ENCODE measurements around the gene PCGF6.

PCGF6 gene

GRCh38 chr10:103333934-103334520, 16.9 kb downstream of the PCGF6 start:
- H3K4me3 ChIP-seq (ENCODE audit: low read depth, low read length), result no peak overlapping the region
- CTCF ChIA-PET, result interaction anchor here (0.7 to 3.8 kb wide), 41 partner anchors 8 to 503 kb away, joined by 3 to 24 read pairs (median 4); partner anchors contain the start of genes CNNM2 and CYP17A1
- POLR2A ChIA-PET, result no interaction called here
- DNase-seq (ENCODE audit: low read depth, low spot score), result no peak
- TF ChIP-seq, protein P1, sequence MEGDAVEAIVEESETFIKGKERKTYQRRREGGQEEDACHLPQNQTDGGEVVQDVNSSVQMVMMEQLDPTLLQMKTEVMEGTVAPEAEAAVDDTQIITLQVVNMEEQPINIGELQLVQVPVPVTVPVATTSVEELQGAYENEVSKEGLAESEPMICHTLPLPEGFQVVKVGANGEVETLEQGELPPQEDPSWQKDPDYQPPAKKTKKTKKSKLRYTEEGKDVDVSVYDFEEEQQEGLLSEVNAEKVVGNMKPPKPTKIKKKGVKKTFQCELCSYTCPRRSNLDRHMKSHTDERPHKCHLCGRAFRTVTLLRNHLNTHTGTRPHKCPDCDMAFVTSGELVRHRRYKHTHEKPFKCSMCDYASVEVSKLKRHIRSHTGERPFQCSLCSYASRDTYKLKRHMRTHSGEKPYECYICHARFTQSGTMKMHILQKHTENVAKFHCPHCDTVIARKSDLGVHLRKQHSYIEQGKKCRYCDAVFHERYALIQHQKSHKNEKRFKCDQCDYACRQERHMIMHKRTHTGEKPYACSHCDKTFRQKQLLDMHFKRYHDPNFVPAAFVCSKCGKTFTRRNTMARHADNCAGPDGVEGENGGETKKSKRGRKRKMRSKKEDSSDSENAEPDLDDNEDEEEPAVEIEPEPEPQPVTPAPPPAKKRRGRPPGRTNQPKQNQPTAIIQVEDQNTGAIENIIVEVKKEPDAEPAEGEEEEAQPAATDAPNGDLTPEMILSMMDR (IDR thresholded peaks at IDR 0.05; ENCODE audit: insufficient read depth, low read length, missing control alignments), result peak; percentile 20

- no peak for DNase-seq (ENCODE audit: low read depth, low spot score)
- TF ChIP-seq, protein P1 (IDR thresholded peaks at IDR 0.05; ENCODE audit: insufficient read depth, low read length, missing control alignments), result no peak
- POLR2A ChIA-PET, result no interaction called here
- no peak overlapping the region for H3K4me3 ChIP-seq (ENCODE audit: low read depth, low read length)
- CTCF ChIA-PET, result no interaction called here
Measured at GRCh38 chr10:103327906-103328305, 23.0 kb downstream of the PCGF6 start.

DNA sequence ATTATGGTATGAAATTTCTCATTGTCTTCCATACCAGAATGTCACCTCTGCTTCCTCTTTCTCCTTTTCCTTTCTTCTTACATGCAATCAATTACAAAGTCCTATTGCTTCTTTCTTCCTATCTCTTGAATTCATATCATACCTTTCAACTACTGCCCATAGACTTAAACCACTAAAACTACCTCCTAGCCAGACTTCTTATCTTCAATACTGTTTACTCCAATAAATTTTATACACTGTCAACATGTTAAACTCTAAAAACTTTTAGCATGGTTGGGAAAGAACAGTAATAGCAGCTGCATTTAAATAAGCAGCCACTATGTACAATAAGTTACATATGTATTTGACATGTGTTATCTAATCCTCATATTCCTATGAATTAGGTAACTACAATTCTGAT, 34.9 kb downstream of the PCGF6 start:
- TF ChIP-seq, protein P1 (IDR thresholded peaks at IDR 0.05; ENCODE audit: insufficient read depth, low read length, missing control alignments), result no peak
- CTCF ChIA-PET, result interaction anchor here (1.5 to 3.0 kb wide), 2 partner anchors 10 to 18 kb away, joined by 3 to 23 read pairs; no protein-coding TSS in a partner anchor
- no peak for DNase-seq (ENCODE audit: low read depth, low spot score)
- no peak overlapping the region for H3K4me3 ChIP-seq (ENCODE audit: low read depth, low read length)
- POLR2A ChIA-PET, result no interaction called here

DNA sequence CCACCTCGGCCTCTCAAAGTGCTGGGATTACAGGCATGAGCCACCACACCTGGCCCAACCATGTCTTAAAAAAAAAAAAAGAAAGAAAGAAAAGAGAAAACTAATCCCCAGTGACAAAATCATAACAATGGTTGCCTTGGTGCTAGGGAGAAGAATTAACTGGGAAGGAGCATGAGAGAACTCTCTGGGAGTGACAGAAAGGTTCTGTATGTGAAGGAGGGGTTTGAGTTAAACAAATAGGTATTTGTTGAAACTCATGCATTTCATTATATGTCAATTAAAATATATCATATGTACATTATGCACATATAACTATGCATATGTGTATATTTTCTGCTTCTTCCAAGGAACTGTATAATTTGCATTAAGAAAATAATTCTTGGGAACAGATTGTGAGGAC, 40.7 kb downstream of the PCGF6 start:
- no peak for DNase-seq (ENCODE audit: low read depth, low spot score)
- ChIA-PET POLR2A (interaction anchor here (0.7 kb wide), 1 partner anchor 11 kb away, joined by 3 read pairs; no protein-coding TSS in a partner anchor), CTCF (interaction anchor here (1.1 kb wide), 1 partner anchor 61 kb away, joined by 3 read pairs; no protein-coding TSS in a partner anchor)
- TF ChIP-seq, protein P1 (IDR thresholded peaks at IDR 0.05; ENCODE audit: insufficient read depth, low read length, missing control alignments), result no peak
- H3K4me3 ChIP-seq (ENCODE audit: low read depth, low read length), result no peak overlapping the region

DNA sequence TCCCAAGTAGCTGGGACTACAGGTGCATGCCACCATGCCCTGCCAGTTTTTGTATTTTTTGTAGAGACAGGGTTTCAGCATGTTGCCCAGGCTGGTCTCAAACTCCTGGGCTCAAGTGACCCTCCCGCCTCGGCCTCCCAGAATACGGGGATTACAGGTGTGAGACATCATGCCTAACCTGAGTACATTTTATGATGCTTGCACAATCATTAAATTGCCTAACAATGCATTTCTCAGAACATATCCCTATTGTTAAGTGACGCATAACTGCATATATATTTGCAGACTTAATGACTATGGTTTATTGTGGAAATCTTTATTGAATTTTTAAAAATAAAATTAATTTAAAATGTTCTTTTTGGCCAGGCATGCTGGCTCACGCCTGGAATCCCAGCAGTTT, 43.3 kb downstream of the PCGF6 start:
- no peak for DNase-seq (ENCODE audit: low read depth, low spot score)
- no peak overlapping the region for H3K4me3 ChIP-seq (ENCODE audit: low read depth, low read length)
- ChIA-PET POLR2A (no interaction called here), CTCF (interaction anchor here (1.2 kb wide), 1 partner anchor 26 kb away, joined by 3 read pairs; no protein-coding TSS in a partner anchor)
- TF ChIP-seq, protein P1 (IDR thresholded peaks at IDR 0.05; ENCODE audit: insufficient read depth, low read length, missing control alignments), result no peak

DNA sequence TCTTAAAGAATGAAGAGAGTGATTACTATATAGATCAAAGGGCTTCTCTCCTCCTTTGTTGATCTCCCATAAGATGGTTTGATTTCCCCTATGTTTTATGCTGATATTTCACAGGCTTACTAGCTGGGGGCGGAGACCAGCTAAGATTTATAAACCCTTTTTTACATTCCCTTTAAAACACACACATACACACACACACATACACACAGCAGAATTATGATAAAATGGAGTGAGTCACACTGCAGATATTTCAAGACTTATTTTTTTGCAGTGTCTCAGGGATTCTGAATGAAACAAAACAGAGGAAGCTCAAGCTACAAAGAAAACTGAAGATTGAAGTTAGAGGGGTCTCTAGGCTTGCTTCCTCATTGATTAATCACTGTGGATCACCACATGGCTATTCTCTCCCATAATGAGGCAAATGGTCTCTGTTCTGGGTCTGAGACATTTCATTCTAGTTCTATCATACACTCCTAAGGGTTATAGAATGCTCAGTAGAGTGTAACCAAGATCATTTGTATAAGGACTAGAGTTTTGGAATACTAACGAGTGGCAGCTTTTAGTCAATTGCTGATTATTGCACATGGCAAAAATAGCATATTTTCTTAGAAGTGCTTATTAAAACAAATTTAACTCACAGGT, 55.4 kb downstream of the PCGF6 start:
- ChIA-PET CTCF (interaction anchor here (1.1 to 1.7 kb wide), 3 partner anchors 8 to 38 kb away, joined by 3 to 4 read pairs (median 3); no protein-coding TSS in a partner anchor), POLR2A (interaction anchor here (0.8 kb wide), 1 partner anchor 8 kb away, joined by 3 read pairs; no protein-coding TSS in a partner anchor)
- TF ChIP-seq, protein P1 (IDR thresholded peaks at IDR 0.05; ENCODE audit: insufficient read depth, low read length, missing control alignments), result no peak
- H3K4me3 ChIP-seq (ENCODE audit: low read depth, low read length), result no peak overlapping the region
- DNase-seq (ENCODE audit: low read depth, low spot score), result peak; percentile 63

Data from AG04449 (cell line).